HUDEP-2 (cell line): ENCODE results near the gene GLRA1.

Source experiments
- DNase-seq, 76 experiments: peaks; one replicate each; lab custom pipeline; 2025; ENCODE audit not compliant: unreplicated experiment in 76 of 76; lab: John Stamatoyannopoulos, UW

The GLRA1 gene

GRCh38 chr5:151780348-151780747 is 144.3 kb downstream of the GLRA1 start:
- no peak for DNase-seq

- no peak for DNase-seq
Measured at GRCh38 chr5:151779531-151780125, 145.0 kb downstream of the GLRA1 start.

- no peak for DNase-seq
Measured at GRCh38 chr5:151775025-151775606, 149.5 kb downstream of the GLRA1 start.

- DNase-seq, result peak in 4 of 76 experiments; percentile 4 to 37 (median 7)
Measured at GRCh38 chr5:151773951-151774350, 150.7 kb downstream of the GLRA1 start.

- no peak for DNase-seq
Measured at GRCh38 chr5:151772846-151773561, 151.6 kb downstream of the GLRA1 start.
